HCT116 (cell line): ENCODE measurements around the gene TP53TG3D.
"Not testable (repeated sequence)": the region's sequence is repeated elsewhere in the genome, so short reads cannot be mapped to it uniquely, and the experiment has no call there.

ENCODE experiments used
- EZH2phosphoT487 ChIP-seq: fragments of 200-600 bp; IDR thresholded peaks from 2 replicates; pipeline ENCODE4 v1.6.1; 2018; ENCODE audit warnings: antibody characterized with exemption, borderline replicate concordance
- POLR2A ChIP-seq: IDR thresholded peaks from 2 replicates; pipeline ENCODE4 v1.7.0; 2011; ENCODE audit warnings: borderline replicate concordance; ENCODE audit not compliant: insufficient read depth, insufficient read length; ENCODE audit errors: extremely low read depth
- POLR2AphosphoS5 ChIP-seq: IDR thresholded peaks from 2 replicates; pipeline ENCODE4 v1.6.1; 2011; ENCODE audit warnings: mild to moderate bottlenecking, low read depth, low read length, moderate library complexity
- RAD21 ChIP-seq: IDR thresholded peaks from 2 replicates; pipeline ENCODE4 v1.6.1; 2012; ENCODE audit warnings: low read depth, mild to moderate bottlenecking
- YY1 ChIP-seq: IDR thresholded peaks from 2 replicates; pipeline ENCODE4 v1.6.1; 2011; ENCODE audit warnings: low read length, low read depth, moderate library complexity, mild to moderate bottlenecking; ENCODE audit not compliant: insufficient replicate concordance; ENCODE audit errors: extremely low read depth
- ZFX ChIP-seq: fragments of 450-650 bp; IDR thresholded peaks from 2 replicates; pipeline ENCODE4 v1.6.1; 2017
- TF ChIP-seq, protein P1 (sequence below), 3 experiments: fragments of 200-600 bp in 1 of 3; sonication (generic) in 1 of 3; IDR thresholded peaks in 2 of 3; conservative IDR thresholded peaks in 1 of 3; 2 replicates each; pipeline ENCODE4 v1.5.1; 2012 to 2017; ENCODE audit warnings: low read depth in 2 of 3, low read length in 2 of 3, antibody characterized with exemption in 1 of 3, borderline replicate concordance in 1 of 3, control low read depth in 1 of 3, mild to moderate bottlenecking in 1 of 3, mixed read lengths in 1 of 3, mixed run types in 1 of 3, moderate library complexity in 1 of 3; ENCODE audit not compliant: insufficient read depth in 1 of 3

DNA sequence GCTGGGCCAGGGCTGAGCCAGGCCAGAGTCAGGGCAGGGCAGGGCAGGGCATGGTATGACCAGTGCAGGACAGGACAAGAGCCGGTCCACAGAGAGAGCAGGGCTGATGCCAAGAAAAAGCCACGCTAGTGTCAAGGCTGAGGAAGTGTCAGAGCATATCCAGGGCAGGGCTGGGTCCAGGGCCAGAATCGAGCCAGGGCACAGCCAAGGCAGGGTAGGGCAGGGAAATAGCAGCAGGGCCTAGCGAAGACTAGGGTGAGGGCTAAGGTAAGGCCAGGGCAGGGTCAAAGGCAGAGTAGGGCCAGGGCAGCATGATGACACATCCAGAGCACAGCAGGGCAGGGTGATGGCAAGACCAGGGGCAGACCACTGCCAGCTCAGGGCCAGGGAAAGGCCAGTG, 49.7 kb downstream of the TP53TG3D start:
- not testable (repeated sequence) for TF ChIP-seq EZH2phosphoT487, RAD21, ZFX, YY1, POLR2A, POLR2AphosphoS5
- TF ChIP-seq, protein P1, sequence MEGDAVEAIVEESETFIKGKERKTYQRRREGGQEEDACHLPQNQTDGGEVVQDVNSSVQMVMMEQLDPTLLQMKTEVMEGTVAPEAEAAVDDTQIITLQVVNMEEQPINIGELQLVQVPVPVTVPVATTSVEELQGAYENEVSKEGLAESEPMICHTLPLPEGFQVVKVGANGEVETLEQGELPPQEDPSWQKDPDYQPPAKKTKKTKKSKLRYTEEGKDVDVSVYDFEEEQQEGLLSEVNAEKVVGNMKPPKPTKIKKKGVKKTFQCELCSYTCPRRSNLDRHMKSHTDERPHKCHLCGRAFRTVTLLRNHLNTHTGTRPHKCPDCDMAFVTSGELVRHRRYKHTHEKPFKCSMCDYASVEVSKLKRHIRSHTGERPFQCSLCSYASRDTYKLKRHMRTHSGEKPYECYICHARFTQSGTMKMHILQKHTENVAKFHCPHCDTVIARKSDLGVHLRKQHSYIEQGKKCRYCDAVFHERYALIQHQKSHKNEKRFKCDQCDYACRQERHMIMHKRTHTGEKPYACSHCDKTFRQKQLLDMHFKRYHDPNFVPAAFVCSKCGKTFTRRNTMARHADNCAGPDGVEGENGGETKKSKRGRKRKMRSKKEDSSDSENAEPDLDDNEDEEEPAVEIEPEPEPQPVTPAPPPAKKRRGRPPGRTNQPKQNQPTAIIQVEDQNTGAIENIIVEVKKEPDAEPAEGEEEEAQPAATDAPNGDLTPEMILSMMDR (IDR thresholded peaks at IDR 0.05 in 2 of 3, conservative IDR thresholded peaks at IDR 0.05 in 1 of 3; ENCODE audit: borderline replicate concordance in 1 of 3, insufficient read depth in 1 of 3, low read depth in 2 of 3, low read length in 2 of 3): not testable (repeated sequence)
